Epithelial cell of esophagus (primary cell): ENCODE measurements around the gene NFS1.
A peak's percentile ranks its signal among the peaks of the same experiment; 100 is the strongest.

Experiments
- DNase-seq: peaks from one replicate; pipeline ENCODE4 v3.0.0; 2010; ENCODE audit warnings: low read depth
- H3K4me3 ChIP-seq: 2 replicates; pipeline ENCODE4 v1.5.1; 2011; ENCODE audit warnings: mild to moderate bottlenecking, low read length, control low read depth
- CTCF ChIP-seq: IDR thresholded peaks from 2 replicates; pipeline ENCODE4 v1.5.1; 2011; ENCODE audit warnings: low read depth, mild to moderate bottlenecking, low read length, control low read depth, inconsistent platforms; ENCODE audit not compliant: insufficient read depth; ENCODE audit errors: missing control alignments

NFS1 gene

GRCh38 chr20:35661908-35662307 lies 37.2 kb downstream of the NFS1 start:
- H3K4me3 ChIP-seq: peak overlapping the region; percentile 92
- no peak for DNase-seq
- no peak for TF ChIP-seq CTCF

- no peak overlapping the region for H3K4me3 ChIP-seq
- TF ChIP-seq CTCF: no peak
- DNase-seq: peak; percentile 45
Observed at GRCh38 chr20:35661053-35661452, 38.1 kb downstream of the NFS1 start.

GRCh38 chr20:35660122-35660937 lies 38.8 kb downstream of the NFS1 start:
- TF ChIP-seq CTCF: no peak
- H3K4me3 ChIP-seq: no peak overlapping the region
- no peak for DNase-seq

- no peak for DNase-seq
- TF ChIP-seq CTCF: no peak
- no peak overlapping the region for H3K4me3 ChIP-seq
Observed at GRCh38 chr20:35657271-35657670, 41.9 kb downstream of the NFS1 start.

- H3K4me3 ChIP-seq: no peak overlapping the region
- no peak for DNase-seq
- no peak for TF ChIP-seq CTCF
Observed at GRCh38 chr20:35654415-35654814, 44.7 kb downstream of the NFS1 start.

- no peak for DNase-seq
- TF ChIP-seq CTCF: no peak
- no peak overlapping the region for H3K4me3 ChIP-seq
Observed at GRCh38 chr20:35653893-35654292, 45.3 kb downstream of the NFS1 start.

- no peak overlapping the region for H3K4me3 ChIP-seq
- TF ChIP-seq CTCF: no peak
- DNase-seq: no peak
Observed at GRCh38 chr20:35653430-35653734, 45.8 kb downstream of the NFS1 start.
